GM23338 (cell line): ENCODE measurements around the gene RPUSD1.

Experiments used
- CREB1 ChIP-seq: fragments of 250-450 bp; sonication (Bioruptor Pico); IDR thresholded peaks from 2 replicates; pipeline ENCODE4 v1.5.0; 2020; ENCODE audit warnings: low read depth, mild to moderate bottlenecking, moderate library complexity
- CTCF ChIP-seq, 2 experiments: fragments of 200-600 bp in 1 of 2; sonication (generic) in 1 of 2; conservative IDR thresholded peaks; 2 replicates each; pipeline versions ENCODE4 v1.5.1 to v1.6.1; 2016 to 2017; ENCODE audit warnings: antibody characterized with exemption in 2 of 2, low read depth in 2 of 2, mild to moderate bottlenecking in 2 of 2, moderate library complexity in 1 of 2
- EZH2 ChIP-seq: fragments of 200-600 bp; sonication (generic); IDR thresholded peaks from one replicate; pipeline ENCODE4 v1.8.0; 2017; ENCODE audit warnings: antibody characterized with exemption, mild to moderate bottlenecking, low read depth; ENCODE audit not compliant: unreplicated experiment
- EZH2phosphoT487 ChIP-seq: fragments of 200-600 bp; sonication (generic); IDR thresholded peaks from one replicate; pipeline ENCODE4 v1.8.1; 2018; ENCODE audit warnings: antibody characterized with exemption; ENCODE audit not compliant: unreplicated experiment
- JUNB ChIP-seq: IDR thresholded peaks from one replicate; pipeline ENCODE4 v1.6.1; 2016; ENCODE audit warnings: antibody characterized with exemption; ENCODE audit not compliant: unreplicated experiment
- NANOG ChIP-seq: IDR thresholded peaks from 2 replicates; pipeline ENCODE4 v1.6.1; 2016; ENCODE audit warnings: antibody characterized with exemption, borderline replicate concordance
- POLR2AphosphoS5 ChIP-seq: IDR thresholded peaks from 2 replicates; pipeline ENCODE4 v1.6.1; 2016; ENCODE audit warnings: antibody characterized with exemption, low read depth
- REST ChIP-seq: IDR thresholded peaks from one replicate; pipeline ENCODE4 v1.6.1; 2018; ENCODE audit warnings: antibody characterized with exemption; ENCODE audit not compliant: unreplicated experiment
- STAT1 ChIP-seq: IDR thresholded peaks from one replicate; pipeline ENCODE4 v1.6.1; 2016; ENCODE audit warnings: antibody characterized with exemption; ENCODE audit not compliant: unreplicated experiment
- ZNF114 ChIP-seq: fragments of 250-450 bp; sonication (Bioruptor Pico); IDR thresholded peaks from 2 replicates; pipeline ENCODE4 v1.5.0; 2020; ENCODE audit warnings: mild to moderate bottlenecking, moderate library complexity
- ZNF331 ChIP-seq: fragments of 250-450 bp; sonication (Bioruptor Pico); IDR thresholded peaks from 2 replicates; pipeline ENCODE4 v1.5.0; 2020; ENCODE audit warnings: low read depth, mild to moderate bottlenecking, moderate library complexity
- TF ChIP-seq, protein P1 (sequence below): IDR thresholded peaks from 2 replicates; pipeline ENCODE4 v1.6.1; 2016; ENCODE audit warnings: antibody characterized with exemption

- TF ChIP-seq EZH2phosphoT487 (no peak), CTCF (conservative IDR thresholded peaks at IDR 0.05; ENCODE audit: low read depth in 2 of 2) (no peak), REST (no peak), POLR2AphosphoS5 (no peak), EZH2 (no peak), JUNB (no peak), STAT1 (no peak), CREB1 (no peak), ZNF114 (CRISPR knock-in tag) (no peak), ZNF331 (CRISPR knock-in tag) (no peak), NANOG (no peak)
- TF ChIP-seq, protein P1, sequence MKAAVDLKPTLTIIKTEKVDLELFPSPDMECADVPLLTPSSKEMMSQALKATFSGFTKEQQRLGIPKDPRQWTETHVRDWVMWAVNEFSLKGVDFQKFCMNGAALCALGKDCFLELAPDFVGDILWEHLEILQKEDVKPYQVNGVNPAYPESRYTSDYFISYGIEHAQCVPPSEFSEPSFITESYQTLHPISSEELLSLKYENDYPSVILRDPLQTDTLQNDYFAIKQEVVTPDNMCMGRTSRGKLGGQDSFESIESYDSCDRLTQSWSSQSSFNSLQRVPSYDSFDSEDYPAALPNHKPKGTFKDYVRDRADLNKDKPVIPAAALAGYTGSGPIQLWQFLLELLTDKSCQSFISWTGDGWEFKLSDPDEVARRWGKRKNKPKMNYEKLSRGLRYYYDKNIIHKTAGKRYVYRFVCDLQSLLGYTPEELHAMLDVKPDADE, result no peak
Measured at GRCh38 chr16:752007-752312, 36.2 kb downstream of the RPUSD1 start.
